Neural cell (in vitro differentiated cells): Measurements from ENCODE around the gene USP28.

Experiments
- EZH2 ChIP-seq: fragments of 200-600, 300-800 bp; shearing (Covaris generic), sonication (generic); IDR thresholded peaks from 2 replicates; pipeline ENCODE4 v1.6.1; 2014; ENCODE audit warnings: antibody characterized with exemption, low read length, borderline replicate concordance, mild to moderate bottlenecking; ENCODE audit not compliant: insufficient read depth, poor library complexity, severe bottlenecking
- POLR2AphosphoS5 ChIP-seq: IDR thresholded peaks from 2 replicates; pipeline ENCODE4 v1.6.1; 2012
- TF ChIP-seq, protein P1 (sequence below): IDR thresholded peaks from 2 replicates; pipeline ENCODE4 v1.6.1; 2012; ENCODE audit warnings: borderline replicate concordance

DNA sequence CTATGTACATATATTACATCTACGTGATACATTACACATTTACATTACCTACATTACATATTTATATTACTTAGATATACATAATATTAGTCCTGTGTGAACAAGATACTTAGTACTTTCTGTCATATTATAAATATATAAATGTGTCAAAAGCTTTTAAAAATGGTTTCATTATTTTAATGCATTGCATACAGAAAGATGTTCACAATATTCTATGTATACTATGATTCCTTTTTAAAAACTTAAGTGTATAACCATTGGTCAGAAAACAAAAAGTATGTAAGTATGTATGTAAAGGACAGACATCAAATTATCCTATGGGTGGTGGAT lies 101.2 kb downstream of the USP28 start:
- TF ChIP-seq EZH2 (no peak), POLR2AphosphoS5 (no peak)
- TF ChIP-seq, protein P1, sequence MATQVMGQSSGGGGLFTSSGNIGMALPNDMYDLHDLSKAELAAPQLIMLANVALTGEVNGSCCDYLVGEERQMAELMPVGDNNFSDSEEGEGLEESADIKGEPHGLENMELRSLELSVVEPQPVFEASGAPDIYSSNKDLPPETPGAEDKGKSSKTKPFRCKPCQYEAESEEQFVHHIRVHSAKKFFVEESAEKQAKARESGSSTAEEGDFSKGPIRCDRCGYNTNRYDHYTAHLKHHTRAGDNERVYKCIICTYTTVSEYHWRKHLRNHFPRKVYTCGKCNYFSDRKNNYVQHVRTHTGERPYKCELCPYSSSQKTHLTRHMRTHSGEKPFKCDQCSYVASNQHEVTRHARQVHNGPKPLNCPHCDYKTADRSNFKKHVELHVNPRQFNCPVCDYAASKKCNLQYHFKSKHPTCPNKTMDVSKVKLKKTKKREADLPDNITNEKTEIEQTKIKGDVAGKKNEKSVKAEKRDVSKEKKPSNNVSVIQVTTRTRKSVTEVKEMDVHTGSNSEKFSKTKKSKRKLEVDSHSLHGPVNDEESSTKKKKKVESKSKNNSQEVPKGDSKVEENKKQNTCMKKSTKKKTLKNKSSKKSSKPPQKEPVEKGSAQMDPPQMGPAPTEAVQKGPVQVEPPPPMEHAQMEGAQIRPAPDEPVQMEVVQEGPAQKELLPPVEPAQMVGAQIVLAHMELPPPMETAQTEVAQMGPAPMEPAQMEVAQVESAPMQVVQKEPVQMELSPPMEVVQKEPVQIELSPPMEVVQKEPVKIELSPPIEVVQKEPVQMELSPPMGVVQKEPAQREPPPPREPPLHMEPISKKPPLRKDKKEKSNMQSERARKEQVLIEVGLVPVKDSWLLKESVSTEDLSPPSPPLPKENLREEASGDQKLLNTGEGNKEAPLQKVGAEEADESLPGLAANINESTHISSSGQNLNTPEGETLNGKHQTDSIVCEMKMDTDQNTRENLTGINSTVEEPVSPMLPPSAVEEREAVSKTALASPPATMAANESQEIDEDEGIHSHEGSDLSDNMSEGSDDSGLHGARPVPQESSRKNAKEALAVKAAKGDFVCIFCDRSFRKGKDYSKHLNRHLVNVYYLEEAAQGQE = no peak
